GM18870 (cell line): Measurements from ENCODE around the gene PNPLA5.
"Not testable (repeated sequence)": the region's sequence is repeated elsewhere in the genome, so short reads cannot be mapped to it uniquely, and the experiment has no call there.

Experiments used
- ATAC-seq: cut with Tn5 transposase; IDR thresholded peaks from one replicate; pipeline ENCODE4 v1.9.1; 2021; ENCODE audit warnings: moderate library complexity; ENCODE audit not compliant: unreplicated experiment

The PNPLA5 gene, protein sequence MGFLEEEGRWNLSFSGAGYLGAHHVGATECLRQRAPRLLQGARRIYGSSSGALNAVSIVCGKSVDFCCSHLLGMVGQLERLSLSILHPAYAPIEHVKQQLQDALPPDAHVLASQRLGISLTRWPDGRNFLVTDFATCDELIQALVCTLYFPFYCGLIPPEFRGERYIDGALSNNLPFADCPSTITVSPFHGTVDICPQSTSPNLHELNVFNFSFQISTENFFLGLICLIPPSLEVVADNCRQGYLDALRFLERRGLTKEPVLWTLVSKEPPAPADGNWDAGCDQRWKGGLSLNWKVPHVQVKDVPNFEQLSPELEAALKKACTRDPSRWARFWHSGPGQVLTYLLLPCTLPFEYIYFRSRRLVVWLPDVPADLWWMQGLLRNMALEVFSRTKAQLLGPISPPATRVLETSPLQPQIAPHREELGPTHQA

DNA sequence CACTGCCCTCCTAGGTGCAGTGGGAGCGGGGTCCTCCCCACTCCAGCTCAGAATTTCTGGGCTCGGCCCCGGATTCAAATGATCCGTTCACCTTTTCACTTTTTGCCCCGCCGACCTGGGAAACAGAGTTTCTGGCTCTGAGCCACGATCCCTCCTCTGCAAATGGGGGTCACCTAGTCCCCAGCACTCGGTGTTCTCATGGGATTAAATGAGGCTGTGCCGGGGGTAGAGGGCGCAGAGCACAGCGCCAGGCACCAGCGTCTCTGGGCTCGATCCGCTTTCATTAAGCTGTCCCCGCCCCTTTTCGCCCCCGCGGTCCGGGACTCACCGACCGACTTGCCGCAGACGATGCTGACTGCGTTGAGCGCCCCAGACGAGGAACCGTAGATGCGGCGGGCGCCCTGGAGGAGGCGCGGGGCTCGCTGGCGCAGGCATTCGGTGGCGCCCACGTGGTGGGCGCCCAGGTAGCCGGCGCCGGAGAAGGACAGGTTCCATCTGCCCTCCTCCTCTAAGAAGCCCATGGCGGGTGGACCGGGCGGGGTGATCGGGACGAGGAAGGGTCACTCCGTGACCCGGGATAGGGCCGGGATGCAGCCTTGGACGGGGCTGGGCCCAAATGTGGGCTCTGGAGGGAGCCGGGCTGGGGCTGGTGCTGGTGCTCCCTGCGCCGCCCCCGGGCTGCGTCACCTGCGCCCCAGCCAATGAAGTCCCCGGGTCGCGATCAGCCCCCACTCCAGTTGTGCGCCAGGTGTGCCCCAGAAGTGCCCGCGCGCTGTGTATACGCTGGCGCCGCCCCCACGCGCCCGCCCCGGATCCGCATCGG lies at the start of gene PNPLA5:
Gene PNPLA5, minus strand, starts transcription at position 654 of the 823 bp plus-strand sequence. Its CDS starts 133 bp downstream, at position 521.
- no peak for ATAC-seq

DNA sequence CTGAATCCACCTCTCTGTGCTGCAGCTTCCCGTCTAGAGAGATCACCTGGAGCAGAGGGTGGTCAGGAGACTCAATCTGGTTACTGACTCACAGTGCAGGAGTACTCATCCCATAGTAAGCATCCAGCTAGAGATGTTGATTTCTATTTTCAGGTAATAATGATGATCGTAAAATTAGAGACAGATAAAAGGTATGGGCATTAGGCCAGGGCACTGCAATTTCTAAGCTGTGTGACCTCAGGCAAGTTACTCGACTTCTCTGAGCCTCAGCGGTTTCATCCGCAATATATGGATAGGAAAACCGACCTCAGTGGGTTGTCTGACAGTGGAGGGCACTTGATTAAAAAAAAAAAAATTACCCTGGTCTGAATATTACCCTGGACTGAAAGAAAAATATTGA lies 49.6 kb upstream of the PNPLA5 start:
- ATAC-seq = no peak

DNA sequence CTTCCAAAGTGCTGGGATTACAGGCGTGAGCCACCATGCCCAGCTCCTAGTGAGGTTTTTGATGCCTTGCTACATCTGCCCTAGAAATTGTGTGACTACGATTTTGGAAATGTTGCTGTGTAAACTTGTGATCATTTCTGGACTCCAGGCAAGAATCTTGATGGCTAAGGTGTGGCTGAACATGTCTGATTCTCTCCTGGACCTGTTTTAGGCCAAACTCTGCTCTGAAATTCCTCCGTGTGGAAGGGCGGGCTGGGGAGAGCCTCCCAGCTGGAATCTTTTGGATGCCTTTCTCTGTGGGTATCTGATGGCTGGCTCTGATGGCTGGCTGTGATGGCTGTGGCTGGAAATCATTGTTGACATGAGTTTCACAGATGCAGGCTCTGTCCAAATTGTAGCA lies 40.0 kb upstream of the PNPLA5 start:
- no peak for ATAC-seq

DNA sequence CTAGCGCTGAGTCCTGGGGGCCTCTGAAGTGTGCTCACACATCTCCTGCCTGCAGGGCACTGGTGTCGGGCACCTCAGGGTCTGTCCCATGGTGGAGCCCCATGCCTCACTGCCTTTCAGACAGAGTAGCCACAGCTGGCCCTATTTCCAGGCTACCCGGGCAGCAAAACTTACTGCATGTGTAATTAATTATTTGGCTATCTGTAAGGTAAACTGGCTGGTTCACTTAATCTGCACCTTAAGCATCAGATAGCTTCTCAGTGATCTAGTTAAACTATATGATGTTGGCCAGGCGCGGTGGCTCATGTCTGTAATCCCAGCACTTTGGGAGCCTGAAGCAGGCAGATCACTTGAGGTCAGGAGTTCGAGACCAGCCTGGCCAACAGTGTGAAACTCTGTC lies 37.1 kb upstream of the PNPLA5 start:
- no peak for ATAC-seq

DNA sequence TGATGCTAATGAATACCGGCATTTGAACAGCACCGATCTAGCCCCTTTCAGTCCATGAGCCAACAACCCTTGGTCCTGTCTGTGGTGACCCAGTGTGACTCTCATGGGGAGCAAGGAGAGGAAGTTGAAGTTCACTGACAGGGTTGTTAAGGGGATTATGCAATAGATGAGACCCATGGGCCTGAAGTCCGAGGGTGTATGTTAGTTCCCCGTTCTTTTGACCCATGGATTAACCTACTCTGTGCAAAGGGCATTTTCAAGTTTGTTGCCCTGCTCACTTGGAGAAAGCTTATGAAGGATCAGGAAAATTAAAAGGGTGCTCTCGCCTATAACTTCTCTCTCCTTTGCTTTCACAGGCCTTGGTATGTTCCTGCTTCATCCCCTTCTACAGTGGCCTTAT lies 36.7 kb upstream of the PNPLA5 start:
- ATAC-seq = no peak

DNA sequence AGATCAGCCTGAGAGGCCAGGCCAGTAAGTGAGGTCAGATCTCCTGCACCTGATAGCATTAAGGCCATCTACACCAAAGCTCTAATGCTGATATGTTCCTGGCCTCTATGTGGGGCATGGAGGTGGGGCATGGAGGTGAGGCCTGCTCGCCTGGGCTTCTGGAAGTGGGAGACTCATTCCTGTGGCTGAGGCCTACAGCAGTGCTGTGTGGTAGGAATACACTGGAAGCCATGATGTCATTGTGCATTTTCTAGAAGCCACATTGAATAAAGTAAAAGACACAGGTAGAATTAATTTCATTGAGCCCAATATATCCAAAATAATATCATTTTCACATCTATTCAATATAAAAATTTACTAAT lies 34.5 kb upstream of the PNPLA5 start:
- ATAC-seq = no peak

DNA sequence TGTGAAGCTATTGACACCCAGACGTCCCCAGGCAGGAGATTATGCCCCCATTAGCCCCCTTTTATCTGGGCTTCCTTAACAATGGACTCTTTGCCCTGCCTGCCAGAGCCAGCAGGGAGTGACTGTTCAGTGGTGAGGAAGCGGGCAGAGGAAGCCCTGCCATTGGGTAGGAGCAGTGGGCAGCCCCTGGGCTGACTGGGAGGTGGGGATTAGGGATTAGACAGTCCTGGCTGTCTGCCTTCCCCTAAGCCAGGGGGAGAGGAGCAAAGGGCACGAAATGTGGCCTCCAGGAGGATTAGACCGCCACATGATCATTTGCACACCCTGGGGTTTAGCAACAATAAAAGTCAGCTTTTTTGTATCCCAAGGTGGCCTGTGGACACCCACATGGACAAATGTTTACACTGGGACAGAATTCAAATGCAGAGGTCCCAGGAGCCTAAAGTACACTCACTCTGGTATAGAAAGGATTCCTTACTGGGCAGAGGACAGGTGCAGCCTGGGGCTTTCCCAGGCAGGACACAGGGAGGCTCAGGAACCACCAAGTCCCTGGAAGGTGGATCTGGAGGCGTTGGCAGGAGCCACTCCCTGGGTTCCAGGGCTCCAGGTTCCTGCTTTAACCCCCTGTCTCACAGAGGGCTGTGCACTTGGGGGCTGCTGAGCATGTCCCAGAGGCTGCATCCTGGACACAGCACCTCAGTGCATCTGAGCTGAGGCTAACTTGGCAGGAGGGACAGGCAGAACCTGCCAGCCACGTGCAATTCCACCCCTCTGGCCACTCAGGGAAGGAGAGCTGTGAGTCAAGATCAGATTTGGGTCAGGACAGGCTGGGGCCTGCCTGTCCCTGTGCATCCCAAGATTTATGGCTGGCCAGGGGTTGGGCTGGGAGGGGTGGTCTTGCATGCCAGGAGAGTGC lies 33.9 kb upstream of the PNPLA5 start:
- no peak for ATAC-seq

DNA sequence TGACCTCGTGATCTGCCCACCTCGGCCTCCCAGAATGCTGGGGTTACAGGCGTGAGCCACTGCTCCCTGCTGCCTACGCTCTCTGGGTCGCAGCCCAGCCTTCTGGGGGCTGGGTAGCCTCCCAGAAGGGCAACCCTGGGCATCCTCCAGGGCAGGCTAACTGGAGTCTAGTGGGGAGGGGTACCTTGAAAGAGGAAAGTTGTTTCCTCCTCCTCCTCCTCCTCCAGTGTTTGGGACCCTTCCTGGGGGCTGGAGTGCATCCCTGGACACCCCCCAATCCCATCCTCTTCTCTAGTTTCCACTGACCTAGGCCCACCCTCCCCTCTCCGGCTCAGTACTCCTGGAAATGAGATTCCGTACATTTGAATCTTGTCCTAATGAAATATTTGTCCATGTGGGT lies 33.1 kb upstream of the PNPLA5 start:
- ATAC-seq = no peak

DNA sequence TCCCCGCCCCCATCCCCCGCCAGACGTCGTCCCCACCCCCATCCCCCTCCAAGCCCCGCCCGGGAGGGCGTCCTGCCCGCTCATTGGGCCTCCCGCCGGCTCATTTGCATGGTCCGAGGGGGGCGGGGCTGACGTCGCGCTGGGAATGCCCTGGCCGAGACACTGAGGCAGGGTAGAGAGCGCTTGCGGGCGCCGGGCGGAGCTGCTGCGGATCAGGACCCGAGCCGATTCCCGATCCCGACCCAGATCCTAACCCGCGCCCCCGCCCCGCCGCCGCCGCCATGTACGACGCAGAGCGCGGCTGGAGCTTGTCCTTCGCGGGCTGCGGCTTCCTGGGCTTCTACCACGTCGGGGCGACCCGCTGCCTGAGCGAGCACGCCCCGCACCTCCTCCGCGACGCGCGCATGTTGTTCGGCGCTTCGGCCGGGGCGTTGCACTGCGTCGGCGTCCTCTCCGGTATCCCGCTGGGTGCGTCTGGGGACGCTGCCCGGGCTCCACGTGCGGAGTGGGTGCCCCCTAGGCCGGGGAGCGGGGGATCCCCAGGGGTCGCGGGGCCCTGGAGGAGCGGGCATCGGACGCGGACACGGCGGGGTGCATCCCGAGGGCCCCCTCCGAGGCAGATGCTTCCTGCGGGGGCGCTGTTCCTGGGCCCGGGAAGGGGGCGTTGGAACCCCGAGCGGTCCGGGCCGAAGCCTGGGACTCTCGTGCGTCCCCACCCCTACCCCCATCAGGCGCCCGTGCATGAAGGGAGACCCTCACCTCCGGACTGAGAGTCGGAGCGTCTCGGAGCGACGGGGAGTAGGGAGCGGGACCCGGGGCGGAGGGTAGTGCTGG lies 32.0 kb upstream of the PNPLA5 start, which contains the start of gene PNPLA3:
Gene PNPLA3, plus strand, starts transcription at position 175 of the 834 bp plus-strand sequence. Its CDS starts 107 bp downstream, at position 282.
- no peak for ATAC-seq

DNA sequence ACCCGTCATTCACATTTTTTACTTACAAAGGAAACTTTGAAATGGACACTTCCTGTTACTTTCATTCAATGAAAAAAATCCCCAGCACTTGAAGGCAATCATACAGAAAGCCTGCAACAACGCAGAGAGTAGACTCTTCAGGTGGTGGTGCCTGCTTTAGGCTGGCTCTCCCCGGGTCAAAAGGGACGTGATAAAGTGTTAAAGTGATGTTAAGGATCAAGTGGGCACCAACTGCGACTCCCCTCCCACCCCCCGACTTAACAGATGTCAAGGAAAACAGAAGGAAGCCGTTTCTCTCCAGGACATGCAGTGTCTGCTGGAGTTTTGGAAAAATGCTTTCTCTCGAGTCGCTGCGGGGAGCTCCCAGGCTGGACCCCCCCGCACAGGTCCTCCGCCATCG lies 31.4 kb upstream of the PNPLA5 start:
- no peak for ATAC-seq

DNA sequence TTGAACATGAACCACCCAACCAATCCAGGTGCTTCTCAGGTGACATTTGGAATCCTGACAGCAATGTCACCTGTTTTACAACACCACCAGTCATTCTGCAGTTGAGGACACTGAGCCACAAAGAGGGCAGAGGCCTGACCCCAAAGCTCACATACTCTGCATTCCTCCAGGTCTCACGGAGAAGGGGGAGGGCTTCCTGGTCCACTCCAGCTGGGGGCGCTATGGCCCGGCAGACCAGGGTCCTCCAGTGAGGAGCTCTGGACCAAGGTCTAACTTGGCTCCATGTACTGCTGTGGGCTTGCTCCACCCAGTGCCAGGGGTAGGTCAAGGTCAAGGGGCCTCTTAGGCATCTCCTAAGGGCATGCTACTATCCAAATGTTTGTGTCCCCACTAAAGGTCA lies 30.3 kb upstream of the PNPLA5 start:
- ATAC-seq = no peak

DNA sequence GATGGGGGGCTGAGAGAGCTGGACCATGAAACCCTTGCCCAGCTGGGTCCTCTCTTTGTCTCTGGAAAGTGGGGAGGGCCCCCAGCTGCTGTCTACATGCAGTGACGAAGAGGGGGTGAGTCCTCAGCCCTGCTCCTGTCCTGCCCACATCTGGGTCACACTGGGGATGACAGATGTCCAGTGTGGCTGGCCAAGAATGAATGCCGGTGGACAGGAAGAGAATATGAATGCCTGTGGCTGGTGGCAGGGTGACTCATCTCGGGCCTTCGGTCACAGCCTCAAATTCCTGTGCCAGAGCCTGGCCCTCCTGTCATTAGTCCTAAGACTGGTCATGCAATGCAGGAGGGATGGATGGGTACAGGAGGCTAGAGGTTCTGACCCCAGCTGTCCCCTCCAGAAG lies 29.6 kb upstream of the PNPLA5 start:
- no peak for ATAC-seq

DNA sequence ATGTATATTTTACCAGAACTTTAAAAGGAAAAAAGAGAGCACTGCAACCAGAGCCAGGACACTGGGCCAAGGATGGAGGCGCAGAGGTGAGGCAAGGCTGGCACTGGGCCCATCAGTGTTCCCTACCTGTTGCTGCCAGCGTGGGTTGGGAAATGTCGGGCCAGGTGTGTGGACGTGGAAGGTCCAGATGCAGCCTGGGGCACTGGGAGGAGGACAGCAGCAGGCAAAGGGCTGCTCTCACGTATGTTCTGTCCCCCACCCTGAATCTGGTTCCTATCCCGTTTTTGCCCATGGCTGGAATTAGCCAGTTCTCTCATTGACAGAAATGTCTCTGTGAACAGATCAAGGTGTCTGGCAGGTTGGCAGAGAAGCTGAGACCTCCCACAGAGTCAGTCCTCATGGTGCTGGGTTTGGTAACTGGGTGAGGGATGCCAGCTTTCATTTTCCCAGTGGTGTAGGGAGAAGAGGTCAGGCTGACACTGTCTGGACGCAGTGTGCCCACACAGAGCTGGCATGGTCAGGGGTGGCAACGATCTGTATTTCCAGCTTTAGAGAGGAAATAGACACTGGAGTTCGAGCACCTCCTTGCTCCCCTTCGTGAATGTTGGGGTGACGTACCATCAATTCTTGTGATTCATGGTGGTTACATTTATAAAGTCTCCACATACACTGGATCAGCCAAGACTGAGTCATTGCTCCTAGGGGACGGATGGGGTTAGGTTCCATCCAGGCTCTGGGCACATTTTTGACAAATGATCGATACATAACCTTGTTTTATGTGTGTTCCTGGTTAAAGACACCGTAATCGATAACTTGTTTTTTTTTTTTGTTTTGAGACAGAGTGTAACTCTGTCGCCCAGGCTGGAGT lies 27.5 kb upstream of the PNPLA5 start:
- ATAC-seq = no peak

DNA sequence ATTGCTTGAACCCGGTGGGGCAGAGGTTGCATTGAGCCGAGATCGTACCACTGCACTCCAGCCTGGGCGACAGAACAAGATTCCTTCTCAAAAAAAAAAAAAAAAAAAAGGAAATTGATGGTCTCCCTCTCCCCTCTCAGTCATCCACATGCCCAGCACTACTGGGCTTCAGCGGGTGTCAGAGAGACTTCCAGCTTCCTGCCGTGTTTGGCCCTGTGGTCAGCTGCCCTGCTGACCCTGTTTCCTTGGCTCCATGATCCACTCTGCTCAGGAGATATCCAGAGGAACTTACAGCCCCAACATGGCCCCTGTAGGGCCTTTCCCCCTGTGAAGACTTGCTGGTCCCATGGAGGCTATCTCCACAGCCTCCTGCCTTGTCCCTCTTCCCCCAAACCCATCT lies 25.7 kb upstream of the PNPLA5 start:
- no peak for ATAC-seq

DNA sequence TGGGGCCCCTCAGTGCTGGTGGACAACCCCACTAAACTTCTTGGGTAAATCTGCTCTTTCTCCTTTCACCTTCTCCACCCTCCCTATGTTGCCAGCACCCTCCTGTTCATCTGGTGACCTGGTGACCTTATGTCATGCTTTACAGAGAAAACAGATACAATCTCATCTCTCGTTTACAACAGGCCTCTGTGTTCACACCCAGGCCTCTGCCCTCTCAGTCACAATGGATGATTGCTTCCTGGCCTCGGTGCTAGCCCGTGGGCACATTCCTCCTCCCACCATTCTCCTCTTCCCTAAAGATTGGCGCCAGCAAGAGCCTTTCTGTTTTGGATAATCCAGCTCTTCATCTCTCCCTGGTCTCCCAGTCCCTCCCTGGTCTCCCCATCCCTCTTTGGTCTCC lies 19.5 kb upstream of the PNPLA5 start:
- ATAC-seq = no peak

DNA sequence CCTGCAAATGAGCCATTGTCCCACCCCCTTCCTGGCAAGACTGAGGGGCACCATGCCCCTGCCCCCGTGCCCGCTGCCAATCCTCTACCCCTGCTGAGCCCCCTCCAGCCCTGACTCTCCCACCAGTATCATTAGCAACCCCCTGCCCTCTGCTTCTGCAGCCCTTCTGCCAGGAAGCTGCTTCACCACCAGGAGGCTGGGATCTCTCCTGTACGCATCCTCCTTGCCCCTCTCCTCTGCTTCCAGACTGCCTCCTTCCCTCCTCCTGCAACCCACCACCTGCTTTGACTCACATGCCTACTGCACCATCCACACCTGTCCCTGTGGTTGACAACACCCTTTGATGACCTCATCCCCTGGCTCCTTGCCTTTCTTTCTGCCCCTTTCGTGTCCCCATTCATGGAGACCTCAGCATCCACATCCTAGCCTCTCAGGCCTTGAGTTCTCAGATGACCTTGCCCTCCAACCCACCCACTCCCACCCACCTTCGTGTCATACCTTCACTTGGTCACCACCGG lies 18.4 kb upstream of the PNPLA5 start:
- ATAC-seq = no peak

DNA sequence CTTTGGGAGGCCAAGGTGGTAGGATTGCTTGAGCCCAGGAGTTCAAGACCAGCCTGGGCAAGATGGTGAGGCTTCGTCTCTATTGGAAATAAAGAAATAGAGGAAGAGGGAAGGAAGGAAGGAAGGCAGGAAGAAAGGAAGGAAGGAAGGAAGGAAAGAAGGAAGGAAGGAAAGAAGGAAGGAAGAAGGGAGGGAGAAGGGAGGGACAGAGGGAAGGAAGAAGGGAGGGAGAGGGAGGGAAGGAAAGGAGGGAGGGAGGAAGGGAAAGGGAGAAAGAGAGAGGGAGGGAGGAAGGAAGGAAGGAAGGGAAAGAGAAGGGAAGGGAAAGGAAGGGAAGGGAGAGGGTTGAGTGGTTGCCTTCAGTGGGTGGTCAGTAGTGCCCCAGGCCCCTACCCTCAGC lies 17.9 kb upstream of the PNPLA5 start:
- ATAC-seq = no peak

DNA sequence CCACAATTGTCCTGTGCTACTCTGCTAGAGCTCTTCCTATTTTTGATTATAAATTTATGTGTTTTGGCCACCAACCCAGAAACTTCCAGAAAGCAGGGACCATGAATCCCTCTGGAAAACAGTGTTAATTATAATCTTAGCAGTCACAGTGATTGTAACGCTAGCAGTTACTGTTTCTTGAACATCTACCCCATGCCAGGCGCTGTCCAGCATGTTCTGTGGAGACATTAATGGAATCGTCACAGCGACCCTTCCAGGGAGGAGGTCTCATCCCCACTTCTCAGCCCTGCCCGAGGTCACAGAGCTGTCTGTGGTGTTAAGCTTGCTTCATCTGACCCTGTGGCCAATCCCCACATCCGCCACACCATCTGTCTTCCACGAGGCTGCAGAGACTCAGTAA lies 13.9 kb upstream of the PNPLA5 start:
- no peak for ATAC-seq

DNA sequence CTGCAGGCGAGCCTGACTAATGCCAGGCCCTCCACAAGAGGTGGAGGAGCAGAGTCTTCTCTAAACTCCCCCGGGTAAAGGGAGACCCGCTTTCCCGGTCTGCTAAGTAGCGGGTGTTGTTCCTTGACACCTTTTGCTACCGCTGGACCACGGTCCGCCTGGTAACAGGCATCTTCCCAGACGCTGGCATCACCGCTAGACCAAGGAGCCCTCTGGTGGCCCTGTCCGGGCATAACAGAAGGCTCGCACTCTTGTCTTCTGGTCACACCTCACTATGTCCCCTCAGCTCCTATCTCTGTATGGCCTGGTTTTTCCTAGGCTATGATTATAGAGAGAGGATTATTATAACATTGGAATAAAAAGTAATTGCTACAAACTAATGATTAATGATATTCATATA lies 12.6 kb upstream of the PNPLA5 start:
- ATAC-seq = not testable (repeated sequence)
